Measurements from ENCODE around the gene ADPRHL1. TPM values are rescaled to one million over a fixed set of nuclear protein-coding genes. Genes with fewer than 3 reads are reported as not detected.
"Not testable (repeated sequence)": the region's sequence is repeated elsewhere in the genome, so short reads cannot be mapped to it uniquely, and the experiment has no call there.

ADPRHL1 gene
- total RNA-seq, 1 donor = 5.1 TPM

DNA sequence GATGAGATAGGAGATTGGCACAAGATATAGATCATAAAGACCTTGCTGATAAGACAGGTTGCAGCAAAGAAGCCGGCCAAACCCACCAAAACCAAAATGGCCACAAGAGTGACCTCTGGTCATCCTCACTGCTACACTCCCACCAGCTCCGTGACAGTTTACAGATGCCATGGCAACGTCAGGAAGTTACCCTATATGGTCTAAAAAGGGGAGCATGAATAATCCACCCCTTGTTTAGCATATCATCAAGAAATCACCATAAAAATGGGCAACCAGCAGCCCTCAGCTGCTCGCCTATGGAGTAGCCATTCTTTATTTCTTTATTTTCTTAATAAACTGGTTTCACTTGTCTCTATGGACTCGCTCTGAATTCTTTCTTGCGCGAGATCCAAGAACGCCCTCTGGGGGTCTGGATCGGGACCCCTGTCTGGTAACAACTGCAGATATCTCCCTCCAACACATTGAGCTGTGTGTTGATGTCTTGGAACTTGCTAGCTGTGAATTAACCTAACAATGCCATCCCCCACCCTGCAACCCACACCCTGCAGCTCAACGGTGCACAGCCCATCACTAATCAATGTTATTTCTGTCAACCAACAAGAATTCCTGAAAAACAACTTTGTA lies 62.3 kb downstream of the ADPRHL1 start:
- no peak overlapping the region for H3K4me2 ChIP-seq (ENCODE audit: insufficient read depth, low read length)
- H2AFZ ChIP-seq (ENCODE audit: low read length) = no peak overlapping the region
- peaks cover 7% of the 10 kb centered on the region for H3K4me1 ChIP-seq (ENCODE audit: insufficient read depth, low read length)
- TF ChIP-seq, protein P1, sequence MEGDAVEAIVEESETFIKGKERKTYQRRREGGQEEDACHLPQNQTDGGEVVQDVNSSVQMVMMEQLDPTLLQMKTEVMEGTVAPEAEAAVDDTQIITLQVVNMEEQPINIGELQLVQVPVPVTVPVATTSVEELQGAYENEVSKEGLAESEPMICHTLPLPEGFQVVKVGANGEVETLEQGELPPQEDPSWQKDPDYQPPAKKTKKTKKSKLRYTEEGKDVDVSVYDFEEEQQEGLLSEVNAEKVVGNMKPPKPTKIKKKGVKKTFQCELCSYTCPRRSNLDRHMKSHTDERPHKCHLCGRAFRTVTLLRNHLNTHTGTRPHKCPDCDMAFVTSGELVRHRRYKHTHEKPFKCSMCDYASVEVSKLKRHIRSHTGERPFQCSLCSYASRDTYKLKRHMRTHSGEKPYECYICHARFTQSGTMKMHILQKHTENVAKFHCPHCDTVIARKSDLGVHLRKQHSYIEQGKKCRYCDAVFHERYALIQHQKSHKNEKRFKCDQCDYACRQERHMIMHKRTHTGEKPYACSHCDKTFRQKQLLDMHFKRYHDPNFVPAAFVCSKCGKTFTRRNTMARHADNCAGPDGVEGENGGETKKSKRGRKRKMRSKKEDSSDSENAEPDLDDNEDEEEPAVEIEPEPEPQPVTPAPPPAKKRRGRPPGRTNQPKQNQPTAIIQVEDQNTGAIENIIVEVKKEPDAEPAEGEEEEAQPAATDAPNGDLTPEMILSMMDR (IDR thresholded peaks at IDR 0.05; ENCODE audit: extremely low read depth, low read depth, low read length) = no peak
- DNase-seq (ENCODE audit: insufficient read length, low spot score, missing footprints) = no peak
- H3K36me3 ChIP-seq (ENCODE audit: insufficient read depth, low read length) = no peaks in the 10 kb centered on the region
- H3K27me3 ChIP-seq (ENCODE audit: insufficient read depth, low read length) = no peaks in the 10 kb centered on the region
- no peak overlapping the region for H3K27ac ChIP-seq (ENCODE audit: low read depth, low read length)
- H3K4me3 ChIP-seq (ENCODE audit: insufficient read depth, low read length) = no peak overlapping the region
- H4K20me1 ChIP-seq (ENCODE audit: insufficient read depth, low read length) = no peaks in the 10 kb centered on the region
- no peaks in the 10 kb centered on the region for H3K79me2 ChIP-seq (ENCODE audit: insufficient read depth, low read length)
- H3K9me3 ChIP-seq (ENCODE audit: low read depth, low read length) = no peaks in the 10 kb centered on the region

DNA sequence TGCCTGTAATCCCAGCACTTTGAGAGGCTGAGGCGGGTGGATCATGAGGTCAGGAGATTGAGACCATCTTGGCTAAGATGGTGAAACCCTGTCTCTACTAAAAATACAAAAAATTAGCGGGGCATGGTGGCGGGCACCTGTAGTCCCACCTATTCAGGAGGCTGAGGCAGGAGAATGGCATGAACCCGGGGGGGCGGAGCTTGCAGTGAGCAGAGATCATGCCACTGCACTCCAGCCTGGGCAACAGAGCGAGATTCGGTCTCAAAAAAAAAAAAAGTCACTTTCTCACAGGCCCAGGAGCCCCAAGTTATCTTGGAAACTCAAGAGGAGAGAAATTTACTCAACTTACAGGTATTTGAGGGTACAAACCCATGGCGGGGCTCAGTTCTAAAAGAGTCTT lies 63.7 kb downstream of the ADPRHL1 start:
- not testable (repeated sequence) for H3K4me3 ChIP-seq (ENCODE audit: insufficient read depth, low read length); H3K4me2 ChIP-seq (ENCODE audit: insufficient read depth, low read length); H3K27ac ChIP-seq (ENCODE audit: low read depth, low read length); H4K20me1 ChIP-seq (ENCODE audit: insufficient read depth, low read length); H3K9me3 ChIP-seq (ENCODE audit: low read depth, low read length); H3K27me3 ChIP-seq (ENCODE audit: insufficient read depth, low read length); H3K4me1 ChIP-seq (ENCODE audit: insufficient read depth, low read length); H3K79me2 ChIP-seq (ENCODE audit: insufficient read depth, low read length); H3K36me3 ChIP-seq (ENCODE audit: insufficient read depth, low read length); H2AFZ ChIP-seq (ENCODE audit: low read length); DNase-seq (ENCODE audit: insufficient read length, low spot score, missing footprints)

DNA sequence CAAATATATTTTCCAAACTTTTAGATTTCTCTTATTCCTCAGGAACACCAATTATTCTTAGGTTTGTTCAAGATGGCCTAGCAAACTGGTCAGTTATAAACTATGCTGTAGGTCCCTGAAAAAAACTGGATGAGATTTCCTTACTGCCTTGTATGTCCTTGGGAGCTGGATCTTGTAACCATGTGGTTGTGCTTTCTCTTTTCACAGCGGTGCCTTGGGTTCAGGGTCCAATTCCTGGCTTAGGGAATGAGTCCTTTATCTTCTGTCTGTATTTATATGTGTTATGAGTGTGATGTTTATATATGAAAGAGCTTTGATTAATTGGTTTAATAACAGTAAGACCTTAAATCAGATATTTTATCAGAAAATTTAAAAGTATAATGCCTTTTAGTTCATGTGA lies 65.9 kb downstream of the ADPRHL1 start:
- Histone ChIP-seq H3K27me3 (ENCODE audit: insufficient read depth, low read length) (no peaks in the 10 kb centered on the region), H2AFZ (ENCODE audit: low read length) (no peak overlapping the region), H3K4me1 (ENCODE audit: insufficient read depth, low read length) (no peaks in the 10 kb centered on the region), H3K27ac (ENCODE audit: low read depth, low read length) (no peak overlapping the region), H3K4me2 (ENCODE audit: insufficient read depth, low read length) (no peak overlapping the region), H4K20me1 (ENCODE audit: insufficient read depth, low read length) (no peaks in the 10 kb centered on the region), H3K79me2 (ENCODE audit: insufficient read depth, low read length) (no peaks in the 10 kb centered on the region), H3K36me3 (ENCODE audit: insufficient read depth, low read length) (no peaks in the 10 kb centered on the region), H3K4me3 (ENCODE audit: insufficient read depth, low read length) (no peak overlapping the region), H3K9me3 (ENCODE audit: low read depth, low read length) (peaks cover 2% of the 10 kb centered on the region)
- peak; percentile 72 for DNase-seq (ENCODE audit: insufficient read length, low spot score, missing footprints)
- TF ChIP-seq, protein P1 (IDR thresholded peaks at IDR 0.05; ENCODE audit: extremely low read depth, low read depth, low read length) = no peak

DNA sequence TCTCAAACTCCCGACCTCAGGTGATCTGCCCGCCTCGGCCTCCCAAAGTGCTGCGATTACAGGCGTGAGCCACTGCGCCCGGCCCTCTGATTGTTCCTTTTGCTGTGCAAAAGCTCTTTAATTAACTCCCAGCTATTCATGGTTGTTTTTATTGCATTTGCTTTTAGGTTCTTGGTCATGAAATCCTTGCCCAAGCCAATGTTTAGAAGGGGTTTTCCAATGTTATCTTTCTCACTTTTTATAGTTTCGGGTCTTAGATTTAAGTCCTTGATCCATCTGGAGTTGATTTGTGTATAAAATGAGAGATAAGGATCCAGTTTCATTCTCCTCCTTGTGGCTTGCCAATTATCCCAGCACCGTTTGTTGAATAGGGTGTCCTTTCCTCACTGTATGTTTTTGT lies 70.2 kb downstream of the ADPRHL1 start:
- H3K9me3 ChIP-seq (ENCODE audit: low read depth, low read length) = peaks cover 2% of the 10 kb centered on the region
- H3K4me2 ChIP-seq (ENCODE audit: insufficient read depth, low read length) = no peak overlapping the region
- TF ChIP-seq, protein P1 (IDR thresholded peaks at IDR 0.05; ENCODE audit: extremely low read depth, low read depth, low read length) = no peak
- no peaks in the 10 kb centered on the region for H3K36me3 ChIP-seq (ENCODE audit: insufficient read depth, low read length)
- no peaks in the 10 kb centered on the region for H4K20me1 ChIP-seq (ENCODE audit: insufficient read depth, low read length)
- no peaks in the 10 kb centered on the region for H3K4me1 ChIP-seq (ENCODE audit: insufficient read depth, low read length)
- no peaks in the 10 kb centered on the region for H3K27me3 ChIP-seq (ENCODE audit: insufficient read depth, low read length)
- no peak overlapping the region for H3K27ac ChIP-seq (ENCODE audit: low read depth, low read length)
- H2AFZ ChIP-seq (ENCODE audit: low read length) = no peak overlapping the region
- H3K4me3 ChIP-seq (ENCODE audit: insufficient read depth, low read length) = no peak overlapping the region
- H3K79me2 ChIP-seq (ENCODE audit: insufficient read depth, low read length) = no peaks in the 10 kb centered on the region
- DNase-seq (ENCODE audit: insufficient read length, low spot score, missing footprints) = no peak

DNA sequence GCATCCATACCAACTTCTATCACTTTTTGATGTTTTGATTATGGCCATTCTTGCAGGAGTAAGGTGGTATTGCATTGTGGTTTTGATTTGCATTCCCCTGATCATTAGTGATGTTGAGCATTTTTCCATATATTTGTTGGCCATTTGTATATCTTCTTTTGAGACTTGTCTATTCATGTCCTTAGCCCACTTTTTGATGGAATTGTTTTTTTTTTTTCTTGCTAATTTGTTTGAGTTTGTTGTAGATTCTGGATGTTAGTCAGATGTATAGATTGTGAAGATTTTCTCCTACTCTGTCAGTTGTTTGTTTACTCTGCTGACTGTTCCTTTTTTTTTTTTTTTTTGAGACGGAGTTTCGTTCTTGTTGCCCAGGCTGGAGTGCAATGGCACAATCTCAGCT lies 70.7 kb downstream of the ADPRHL1 start:
- H4K20me1 ChIP-seq (ENCODE audit: insufficient read depth, low read length); H3K4me1 ChIP-seq (ENCODE audit: insufficient read depth, low read length); H3K27me3 ChIP-seq (ENCODE audit: insufficient read depth, low read length); H2AFZ ChIP-seq (ENCODE audit: low read length); H3K36me3 ChIP-seq (ENCODE audit: insufficient read depth, low read length); H3K79me2 ChIP-seq (ENCODE audit: insufficient read depth, low read length); H3K4me2 ChIP-seq (ENCODE audit: insufficient read depth, low read length); H3K27ac ChIP-seq (ENCODE audit: low read depth, low read length); H3K9me3 ChIP-seq (ENCODE audit: low read depth, low read length); DNase-seq (ENCODE audit: insufficient read length, low spot score, missing footprints); H3K4me3 ChIP-seq (ENCODE audit: insufficient read depth, low read length): not testable (repeated sequence)

Measured in osteoblast (primary cell).